SKM-1 (cell line): ENCODE data around the gene SIRT7.

Experiments used
- DNase-seq: peaks from one replicate; lab custom pipeline; 2025; ENCODE audit not compliant: unreplicated experiment; lab: John Stamatoyannopoulos, UW

SIRT7 gene

DNA sequence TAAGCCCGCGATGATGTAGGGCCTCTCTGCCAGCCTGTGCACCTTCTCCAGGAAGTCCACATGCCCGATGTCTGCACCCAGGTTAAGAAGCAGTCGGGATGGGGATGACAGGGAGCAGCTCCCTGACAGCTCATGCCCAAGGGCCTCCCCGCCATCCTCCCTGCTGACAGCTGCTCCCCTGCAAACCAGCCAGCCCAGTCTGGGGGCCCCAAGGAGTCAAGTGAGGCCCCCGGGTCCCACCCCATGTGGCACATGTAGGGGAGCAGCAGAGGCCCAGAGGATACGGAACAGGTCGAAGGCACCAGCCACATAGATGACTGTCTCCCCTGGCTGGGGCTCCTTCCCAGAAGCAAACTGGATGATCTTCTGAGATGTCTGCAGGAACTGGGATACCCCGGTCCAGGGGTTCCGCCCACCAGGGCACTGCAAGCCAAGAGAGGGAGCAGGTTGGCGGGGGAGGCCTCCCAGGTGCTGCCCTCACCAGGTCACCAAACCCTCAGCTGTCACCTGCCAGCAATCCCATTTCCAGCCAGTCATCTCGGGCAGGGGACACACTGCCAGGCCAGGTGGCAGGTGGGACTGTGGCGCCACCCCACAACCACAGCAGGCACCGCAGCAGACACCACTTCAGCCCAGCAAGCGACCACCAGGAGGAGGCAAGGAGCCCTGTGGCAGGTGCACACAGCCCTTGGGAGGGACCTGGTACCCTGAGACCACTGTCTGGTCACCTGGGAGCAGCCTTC, 11.3 kb downstream of the SIRT7 start:
- no peak for DNase-seq

DNA sequence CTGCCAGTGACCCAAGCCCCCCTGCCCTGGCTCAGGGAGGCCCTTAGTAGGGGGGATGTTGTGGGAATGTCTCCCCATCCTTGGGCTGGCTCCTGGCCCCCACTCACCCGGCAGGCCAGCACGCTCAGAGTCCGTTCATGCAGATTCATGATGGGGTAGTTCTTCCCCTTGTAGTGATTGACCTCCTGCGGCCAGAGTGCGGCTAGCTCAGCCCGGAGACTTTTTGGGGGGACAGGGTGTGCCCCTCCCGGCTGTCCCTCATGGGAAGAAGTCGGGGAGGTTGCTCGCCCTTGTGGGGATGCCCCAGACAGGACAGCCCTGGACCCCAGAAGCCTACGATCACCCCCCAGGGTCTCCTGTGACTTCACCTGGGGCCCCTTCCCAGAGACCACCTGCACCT, 12.0 kb downstream of the SIRT7 start:
- DNase-seq, result no peak

DNA sequence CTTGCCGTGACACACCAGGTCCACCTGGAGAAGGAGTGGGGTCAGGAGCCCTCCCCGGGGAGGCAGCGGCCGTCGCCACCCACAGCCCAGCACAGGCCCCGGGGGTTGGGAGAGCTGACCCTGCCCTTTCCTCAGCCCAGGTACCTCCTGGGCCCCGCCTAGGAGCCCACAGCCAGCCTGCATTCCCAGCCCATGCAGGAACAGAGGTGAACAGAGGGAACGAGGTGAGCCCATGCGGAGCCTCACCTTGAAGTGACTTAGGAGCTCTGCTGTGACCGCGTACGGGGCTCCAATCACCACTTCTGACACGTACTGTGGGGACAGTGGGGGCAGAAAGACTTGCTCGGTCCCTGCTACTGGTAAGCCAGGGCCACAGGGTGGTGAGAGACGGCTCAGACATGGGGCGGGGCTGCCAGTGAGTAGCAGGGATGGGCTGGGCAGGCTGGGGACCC, 12.5 kb downstream of the SIRT7 start:
- DNase-seq, result no peak

DNA sequence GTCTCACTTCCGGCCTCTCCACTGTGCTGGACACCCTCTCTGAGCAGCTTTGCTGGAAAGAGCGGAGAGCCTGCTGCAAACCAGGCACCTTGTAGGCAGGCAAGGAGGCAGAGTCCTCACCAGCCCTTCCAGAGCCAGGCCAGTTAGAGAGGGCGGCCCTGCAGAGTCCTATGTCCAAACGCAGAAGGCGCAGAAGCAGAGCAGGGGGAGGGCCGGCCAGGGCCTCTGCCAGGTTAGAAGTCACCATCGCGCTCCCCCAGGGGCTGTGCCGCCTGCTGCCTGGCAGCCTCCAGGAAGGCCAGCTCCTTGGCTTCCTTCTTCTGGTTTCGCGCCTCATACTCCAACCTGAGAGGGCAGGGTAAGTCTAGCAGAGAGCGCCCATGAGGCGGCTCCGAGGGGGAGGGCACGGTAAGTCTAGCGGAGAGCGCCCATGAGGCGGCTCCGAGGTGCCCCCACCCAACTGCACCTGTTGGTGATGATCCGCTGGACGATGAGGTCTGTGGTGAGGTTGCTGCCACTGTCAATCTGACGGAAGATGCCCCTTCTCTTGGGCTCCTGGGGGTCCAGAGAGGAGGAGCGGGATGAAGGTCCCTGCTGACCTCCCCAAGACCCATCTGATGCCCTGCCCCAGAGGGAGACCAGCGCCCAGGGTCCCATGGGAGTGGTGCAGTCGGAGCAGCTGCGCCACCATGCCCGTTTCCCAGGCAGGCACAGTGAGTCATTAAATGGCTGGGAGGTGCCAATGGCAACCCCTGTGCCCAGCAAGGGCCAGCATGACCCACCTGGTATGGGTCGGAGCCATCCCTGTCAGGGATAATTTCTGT, 13.2 kb downstream of the SIRT7 start:
- DNase-seq, result no peak

DNA sequence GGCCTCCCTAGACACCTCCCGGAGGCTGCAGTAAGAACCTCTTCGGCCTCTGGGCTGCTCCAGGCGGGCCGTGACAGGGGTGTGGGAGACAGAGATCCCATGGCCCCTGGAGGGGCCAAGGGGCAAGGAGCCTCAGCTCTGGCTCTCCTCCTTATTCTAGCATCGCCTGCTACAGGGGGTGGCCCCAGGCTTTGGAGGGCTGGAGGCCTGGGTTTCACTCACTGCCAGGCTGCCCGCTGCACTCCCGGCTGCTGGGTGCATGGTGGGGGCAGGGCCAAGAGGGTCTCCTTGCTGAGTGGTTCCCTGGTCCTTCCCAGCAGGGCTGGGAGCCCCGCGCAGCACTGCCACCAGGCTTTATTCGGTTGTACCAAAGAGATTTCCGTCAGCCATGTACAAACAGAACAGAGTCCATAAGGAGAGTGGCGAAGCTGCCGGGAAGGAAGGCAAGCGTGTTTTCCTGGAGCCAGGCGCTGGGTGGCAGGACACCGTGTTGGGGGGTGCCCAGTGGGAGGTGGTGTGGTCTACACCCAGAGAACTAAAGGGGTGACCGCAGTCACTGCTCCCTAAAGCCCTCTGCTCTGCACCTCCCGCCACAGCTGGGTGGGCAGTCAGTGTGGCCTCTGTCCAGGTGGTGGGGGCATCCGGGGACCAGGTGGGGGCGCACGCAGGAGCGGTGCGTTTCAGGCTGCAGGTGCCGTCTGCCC, 13.9 kb downstream of the SIRT7 start:
- DNase-seq, result no peak

DNA sequence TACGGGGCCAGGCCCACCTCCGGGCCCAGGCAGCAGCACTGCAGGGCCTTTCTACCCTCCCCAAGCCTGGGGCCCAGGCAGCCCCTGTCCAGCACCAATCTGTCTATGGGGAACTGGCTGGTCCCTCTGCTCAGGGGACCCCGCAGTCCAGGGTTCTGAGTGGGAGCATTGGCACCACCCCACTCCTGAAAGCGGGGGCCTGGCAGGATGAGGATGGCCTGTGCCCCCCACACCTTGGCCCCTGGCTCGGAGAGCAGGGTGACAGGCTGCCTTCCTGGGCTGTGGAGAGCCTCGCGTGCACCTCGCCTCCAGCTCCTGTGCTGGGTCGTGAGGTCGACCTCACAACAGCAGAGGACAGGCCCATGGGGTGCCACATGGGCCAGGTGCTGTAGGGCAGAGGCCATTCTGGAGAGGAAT, 14.6 kb downstream of the SIRT7 start:
- no peak for DNase-seq

DNA sequence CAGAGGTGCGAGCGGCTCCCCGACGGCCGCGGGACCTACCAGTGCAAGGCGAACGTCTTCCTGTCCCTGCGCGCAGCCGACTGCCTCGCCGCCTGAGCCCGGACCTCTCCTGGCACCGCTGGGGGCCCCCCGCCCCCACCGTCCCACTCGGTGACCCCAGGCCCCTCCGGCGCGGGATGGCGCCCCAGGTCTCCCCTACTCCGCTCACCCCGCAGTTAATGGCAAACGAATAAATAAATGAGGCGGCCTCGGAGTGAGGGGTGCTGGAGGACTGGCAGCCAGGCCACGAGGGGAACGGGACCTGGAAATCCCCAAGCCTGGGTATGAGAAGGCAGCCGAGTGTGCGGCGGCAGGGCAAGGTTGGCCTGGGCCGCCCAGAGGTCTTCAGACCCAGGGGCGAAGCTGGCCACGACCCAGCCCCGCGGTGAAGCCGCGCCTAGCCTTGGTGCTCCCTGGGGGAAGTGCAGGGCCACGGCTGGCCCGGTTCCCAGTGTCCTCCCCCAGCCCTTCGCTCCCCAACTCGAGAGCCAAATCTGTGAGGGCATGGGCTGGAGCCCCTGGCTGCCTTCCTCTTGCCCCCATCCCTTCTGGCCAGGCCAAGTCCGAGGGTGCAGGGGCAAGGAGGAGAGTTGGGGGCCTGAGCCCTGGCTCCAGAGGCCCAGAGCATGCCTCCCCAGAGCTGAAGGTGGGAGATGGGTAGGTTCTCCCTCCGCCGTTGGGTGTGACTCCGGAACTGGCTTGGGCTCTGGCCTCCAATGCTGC, 15.1 kb downstream of the SIRT7 start:
- no peak for DNase-seq

DNA sequence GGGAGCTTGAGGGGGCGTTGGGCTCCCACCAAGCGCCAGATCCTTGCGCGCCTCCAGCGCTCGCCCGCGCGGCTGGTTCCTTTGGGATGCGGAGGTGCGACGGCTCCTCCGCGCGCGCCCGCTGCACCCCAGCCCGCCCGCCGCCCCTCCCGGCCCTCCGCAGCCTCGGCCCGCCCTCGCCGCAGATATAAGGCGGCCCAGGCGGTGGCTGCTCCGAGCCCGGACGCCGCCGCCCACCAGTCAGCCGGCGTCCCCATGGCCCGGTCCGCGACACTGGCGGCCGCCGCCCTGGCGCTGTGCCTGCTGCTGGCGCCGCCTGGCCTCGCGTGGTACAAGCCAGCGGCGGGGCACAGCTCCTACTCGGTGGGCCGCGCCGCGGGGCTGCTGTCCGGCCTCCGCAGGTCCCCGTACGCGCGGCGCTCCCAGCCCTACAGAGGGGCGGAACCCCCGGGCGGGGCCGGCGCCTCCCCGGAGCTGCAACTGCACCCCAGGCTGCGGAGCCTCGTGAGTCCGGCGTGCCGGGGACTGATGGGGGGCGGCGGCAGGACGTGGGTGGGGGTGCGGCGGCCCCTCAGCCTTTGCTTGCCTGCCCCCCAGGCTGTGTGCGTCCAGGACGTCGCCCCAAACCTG, 15.8 kb downstream of the SIRT7 start, which contains the start of gene NPB:
Gene NPB, plus strand, starts transcription at position 216 of the 630 bp plus-strand sequence. Its CDS starts 40 bp downstream, at position 256.
- DNase-seq, result no peak

DNA sequence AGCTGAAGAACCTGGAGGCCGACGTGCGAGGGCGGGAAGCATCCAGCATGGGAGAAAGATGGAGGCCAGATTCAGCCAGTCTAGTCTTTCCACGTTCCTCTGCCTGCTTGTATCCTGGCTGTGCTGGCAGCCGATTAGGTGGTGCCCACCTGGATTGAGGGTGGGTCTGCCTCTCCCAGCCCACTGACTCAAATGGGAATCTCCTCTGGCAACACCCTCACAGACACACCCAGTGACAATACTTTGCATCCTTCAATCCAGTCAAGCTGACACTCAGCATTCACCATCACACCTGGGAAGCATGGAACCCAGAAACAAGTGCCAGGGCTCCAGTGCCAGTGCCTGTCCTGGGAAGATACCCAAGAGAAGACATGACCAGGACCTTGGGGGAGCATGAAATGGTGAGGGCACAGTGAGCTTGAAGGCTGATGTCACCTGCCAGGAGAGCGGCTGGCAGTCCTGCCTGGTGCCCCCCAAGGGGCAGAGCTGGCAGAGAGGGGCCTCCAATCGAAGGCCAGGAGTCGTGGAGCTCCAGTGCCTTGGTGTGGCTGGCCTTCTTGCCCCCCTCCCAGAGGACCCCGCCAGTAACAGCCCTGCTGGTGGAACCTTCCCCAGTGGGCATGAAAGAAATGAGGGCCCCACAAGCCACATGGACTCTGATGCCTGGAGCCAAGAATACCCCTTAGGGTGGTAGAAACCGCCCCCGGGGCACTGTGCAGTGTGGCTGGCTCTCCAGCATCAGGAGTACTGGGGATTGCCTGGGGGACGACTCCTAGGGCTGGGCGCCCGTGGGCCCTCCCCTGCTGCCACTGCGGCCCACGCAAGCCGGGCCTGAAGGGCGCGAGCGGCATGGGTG, 16.6 kb downstream of the SIRT7 start:
- no peak for DNase-seq

DNA sequence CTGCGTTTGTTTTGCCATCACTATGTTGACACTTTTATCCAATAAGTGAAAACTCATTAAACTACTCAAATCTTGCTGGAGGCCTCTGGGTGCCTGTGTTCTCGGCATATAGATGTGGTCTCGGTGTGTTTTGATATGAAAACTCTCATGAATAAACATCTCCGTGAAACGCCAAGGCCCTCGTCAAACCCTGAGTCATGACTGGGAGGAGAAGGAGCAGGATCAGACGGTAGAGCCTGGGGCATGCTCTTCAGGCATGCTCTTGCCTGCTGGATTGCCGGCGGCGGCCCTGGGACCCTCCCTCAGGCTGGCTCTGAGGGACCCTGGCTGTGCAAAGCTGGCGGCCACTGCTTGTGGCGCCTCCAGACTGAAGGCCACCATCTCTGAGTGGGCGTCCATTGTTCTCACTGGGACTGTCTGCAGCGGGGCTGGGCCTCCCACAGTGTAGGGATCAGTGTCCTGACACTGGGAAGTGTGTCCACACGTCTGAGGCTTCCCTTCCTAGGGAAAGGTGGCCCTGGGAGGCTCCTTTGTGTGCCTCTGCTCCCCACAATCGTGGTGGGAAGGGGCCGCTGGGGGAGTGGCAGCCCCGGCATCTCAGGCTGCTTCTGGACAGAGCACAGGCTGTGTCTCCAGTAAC, 17.7 kb downstream of the SIRT7 start:
- DNase-seq, result no peak

DNA sequence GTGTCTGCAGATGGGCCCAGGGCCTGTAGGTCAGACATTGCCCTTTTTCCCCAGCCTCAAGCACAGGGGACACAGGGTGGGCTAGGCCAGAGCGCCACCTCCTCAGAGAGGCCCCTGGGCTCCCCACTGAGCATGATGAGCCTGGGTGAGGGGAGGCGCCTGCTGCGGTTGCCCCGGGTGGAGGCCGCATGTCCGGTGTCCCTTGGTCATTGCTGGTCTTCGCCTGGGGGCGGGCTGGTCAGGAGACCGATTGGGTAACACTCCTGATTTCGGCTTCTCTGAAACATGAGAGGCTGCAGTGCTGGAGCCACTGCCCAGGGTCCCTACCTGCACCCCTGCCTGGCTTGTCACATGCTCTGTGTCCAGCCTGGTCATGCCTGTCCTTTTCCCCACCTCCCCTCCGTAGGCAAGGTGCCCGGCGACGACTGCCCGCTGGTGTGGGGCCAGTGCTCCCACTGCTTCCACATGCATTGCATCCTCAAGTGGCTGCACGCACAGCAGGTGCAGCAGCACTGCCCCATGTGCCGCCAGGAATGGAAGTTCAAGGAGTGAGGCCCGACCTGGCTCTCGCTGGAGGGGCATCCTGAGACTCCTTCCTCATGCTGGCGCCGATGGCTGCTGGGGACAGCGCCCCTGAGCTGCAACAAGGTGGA, 18.3 kb downstream of the SIRT7 start:
- no peak for DNase-seq

DNA sequence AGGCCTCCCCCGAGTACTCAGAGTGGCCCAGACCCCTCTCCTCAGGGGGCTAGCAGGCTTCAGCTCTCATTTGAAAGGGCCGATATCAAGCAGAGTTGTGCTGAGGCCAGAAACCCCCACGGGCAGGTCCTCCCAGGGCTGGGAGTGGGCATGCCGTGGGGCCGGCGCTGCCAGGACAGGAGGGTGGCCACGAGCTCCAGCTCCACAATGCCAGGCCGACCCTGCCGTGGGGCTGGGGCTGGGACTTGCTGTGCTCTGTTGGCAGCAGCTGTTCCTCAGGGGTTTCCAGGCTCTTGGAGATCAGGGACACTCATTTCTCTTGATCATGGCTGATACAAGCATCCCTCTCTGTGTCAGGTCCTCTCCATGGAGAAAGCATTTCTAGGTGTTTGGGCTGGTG, 19.1 kb downstream of the SIRT7 start:
- no peak for DNase-seq

DNA sequence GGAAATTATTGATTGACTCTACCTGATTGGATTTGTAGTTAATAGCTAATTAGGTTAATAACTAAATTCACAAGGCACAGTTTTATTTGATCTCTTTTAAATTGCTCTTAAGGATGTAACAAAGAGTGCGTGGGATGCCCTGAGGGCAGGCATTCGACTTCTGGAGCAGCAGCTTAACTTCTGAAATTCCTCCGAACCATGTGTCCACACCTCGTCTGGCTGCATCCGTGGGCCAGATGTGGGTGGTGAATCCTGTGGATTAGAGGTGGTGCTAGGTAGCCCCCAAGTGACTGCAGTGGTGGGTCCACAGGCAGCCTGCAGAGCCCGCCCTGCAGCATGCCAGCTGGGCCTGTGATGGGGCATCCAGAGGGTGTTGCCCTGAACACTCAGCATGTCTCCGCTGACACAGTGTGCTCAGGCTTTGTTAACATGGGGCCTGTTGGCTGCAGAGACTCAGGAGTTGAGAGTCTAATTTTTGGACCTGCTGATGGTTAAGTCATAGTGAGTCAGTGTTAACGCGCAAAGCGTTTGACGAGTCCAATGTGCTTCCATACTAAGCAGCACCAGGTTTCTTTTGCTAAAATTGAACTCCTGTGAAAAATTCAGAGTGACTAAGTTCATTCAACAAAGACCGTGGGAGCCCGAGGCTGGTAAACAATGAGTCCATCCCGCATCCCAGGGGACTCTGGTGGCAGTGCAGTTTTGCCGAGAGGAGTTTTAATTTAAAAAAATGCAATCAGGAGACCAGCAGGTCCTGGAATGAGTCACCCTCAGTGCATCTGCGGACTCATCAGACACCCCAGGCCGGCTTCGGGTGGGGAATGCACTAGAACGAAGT, 19.7 kb downstream of the SIRT7 start:
- DNase-seq, result no peak

DNA sequence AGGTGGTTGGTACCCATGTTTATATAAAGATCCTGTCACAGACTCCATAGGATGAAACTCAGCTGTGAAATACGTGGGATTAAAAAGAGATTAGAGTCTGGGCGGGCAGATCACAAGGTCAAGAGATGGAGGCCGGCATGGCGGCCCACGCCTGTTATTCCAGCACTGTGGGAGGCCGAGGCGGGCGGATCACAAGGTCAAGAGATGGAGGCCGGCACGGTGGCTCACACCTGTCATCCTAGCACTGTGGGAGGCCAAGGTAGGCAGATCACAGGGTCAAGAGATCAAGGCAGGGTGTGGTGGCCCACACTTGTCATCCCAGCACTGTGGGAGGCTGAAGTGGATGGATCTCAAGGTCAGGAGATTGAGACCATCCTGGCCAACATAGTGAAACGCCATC, 22.6 kb downstream of the SIRT7 start:
- DNase-seq, result no peak

DNA sequence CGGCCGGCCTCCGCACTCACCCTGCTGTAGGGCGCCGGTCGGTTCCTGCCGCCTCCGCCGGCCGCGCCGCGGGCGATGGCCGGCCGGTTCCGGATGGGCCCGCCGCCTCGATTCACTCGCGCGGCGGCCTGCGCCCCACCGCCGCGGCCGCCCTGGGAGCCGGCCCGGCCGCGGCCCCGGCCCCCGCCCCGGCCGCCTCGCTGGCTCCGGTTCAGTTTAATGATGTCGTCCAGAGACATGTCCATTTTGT, 26.7 kb downstream of the SIRT7 start:
- no peak for DNase-seq

DNA sequence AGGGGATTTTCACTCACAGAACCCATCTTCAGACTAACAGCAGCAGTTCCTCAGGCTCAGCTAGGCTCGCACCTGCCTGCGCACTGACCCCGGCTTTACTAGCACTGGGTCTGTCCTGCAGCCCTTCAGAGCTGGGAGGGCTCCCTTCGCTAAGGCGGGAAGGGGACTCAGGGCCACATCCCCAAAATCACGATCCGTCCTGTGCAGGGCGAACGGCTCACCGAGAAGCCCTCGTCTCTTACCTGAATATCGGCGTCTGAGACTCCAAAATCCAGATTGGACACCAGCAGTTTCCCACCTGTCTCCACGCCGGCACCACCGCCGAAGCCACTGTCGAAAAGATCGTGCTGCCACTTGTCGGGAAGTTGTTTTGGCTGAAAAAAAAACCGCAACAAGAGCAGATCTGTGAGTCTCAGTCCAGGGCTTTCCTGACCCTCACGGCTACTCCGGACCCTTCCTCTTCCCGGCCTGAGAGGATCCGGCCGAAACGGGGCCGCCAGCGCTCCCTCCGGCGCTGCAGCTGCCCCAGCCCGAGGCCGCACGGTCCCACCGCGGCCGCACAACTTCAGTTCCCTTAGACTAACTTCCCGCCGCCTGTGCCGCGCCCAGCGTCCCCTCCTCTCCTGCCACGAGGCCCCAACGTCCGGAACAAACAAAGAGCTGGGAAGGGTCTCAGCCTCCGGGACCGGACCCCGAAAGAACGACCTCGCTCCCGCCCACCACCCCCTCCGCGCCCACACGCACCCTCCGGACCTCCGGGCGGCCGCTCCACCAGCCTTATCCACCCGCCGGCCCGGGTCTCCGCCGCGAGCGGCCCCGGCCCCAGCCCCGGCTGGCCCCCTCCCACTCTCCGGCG, 27.3 kb downstream of the SIRT7 start:
- DNase-seq, result no peak

DNA sequence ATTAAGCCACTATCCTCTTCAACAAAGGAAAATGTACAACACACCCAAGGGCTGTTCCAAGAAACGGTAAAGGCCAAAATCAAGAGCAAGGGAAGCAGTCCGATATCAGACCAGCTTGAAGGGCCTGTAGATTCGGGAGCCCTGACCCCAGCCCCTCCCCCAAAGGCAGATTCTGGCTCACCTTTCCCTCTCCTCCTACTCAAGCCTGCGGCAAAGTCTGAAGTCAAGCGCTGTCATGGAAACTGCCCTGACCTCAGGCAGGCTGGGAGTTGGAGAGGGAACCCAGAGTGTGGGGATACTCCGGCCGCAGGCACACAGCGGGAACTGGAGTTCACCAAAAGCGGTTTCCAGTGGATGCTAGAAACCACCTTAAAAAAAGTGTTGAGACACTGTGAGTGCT, 28.4 kb downstream of the SIRT7 start:
- DNase-seq, result no peak
